ENCODE data around the gene NCAPH2.

Gene NCAPH2

DNA sequence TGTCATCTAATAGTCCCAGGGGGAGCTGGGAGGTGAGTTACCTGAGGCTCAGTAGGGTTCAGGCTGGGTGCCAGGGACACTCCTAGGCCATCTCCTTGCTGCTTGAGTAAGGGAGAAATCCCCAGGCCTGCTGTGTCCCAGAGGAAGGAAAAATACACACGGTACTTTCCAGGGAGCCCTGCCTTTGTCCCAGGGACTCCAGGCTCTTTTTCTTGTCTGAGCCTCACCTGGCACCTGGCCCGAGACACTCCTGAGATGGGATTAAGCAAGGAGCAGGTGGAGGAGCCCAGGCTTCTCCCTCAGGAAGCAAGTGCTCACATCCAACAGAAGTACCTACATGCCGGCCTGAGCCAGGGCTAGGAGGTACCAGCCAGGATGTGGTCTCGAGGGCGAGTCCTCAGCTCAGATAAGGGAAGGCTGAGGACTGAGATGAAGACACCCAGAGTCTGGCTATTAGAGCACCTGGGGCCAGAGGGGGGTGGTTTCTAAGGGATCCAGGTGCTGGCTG, 36.8 kb downstream of the NCAPH2 start:
- peak; percentile 42 for DNase-seq (ENCODE audit: low read depth)
- H3K4me3 ChIP-seq (ENCODE audit: low read depth, low read length) = no peak overlapping the region
- TF ChIP-seq, protein P1, sequence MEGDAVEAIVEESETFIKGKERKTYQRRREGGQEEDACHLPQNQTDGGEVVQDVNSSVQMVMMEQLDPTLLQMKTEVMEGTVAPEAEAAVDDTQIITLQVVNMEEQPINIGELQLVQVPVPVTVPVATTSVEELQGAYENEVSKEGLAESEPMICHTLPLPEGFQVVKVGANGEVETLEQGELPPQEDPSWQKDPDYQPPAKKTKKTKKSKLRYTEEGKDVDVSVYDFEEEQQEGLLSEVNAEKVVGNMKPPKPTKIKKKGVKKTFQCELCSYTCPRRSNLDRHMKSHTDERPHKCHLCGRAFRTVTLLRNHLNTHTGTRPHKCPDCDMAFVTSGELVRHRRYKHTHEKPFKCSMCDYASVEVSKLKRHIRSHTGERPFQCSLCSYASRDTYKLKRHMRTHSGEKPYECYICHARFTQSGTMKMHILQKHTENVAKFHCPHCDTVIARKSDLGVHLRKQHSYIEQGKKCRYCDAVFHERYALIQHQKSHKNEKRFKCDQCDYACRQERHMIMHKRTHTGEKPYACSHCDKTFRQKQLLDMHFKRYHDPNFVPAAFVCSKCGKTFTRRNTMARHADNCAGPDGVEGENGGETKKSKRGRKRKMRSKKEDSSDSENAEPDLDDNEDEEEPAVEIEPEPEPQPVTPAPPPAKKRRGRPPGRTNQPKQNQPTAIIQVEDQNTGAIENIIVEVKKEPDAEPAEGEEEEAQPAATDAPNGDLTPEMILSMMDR (IDR thresholded peaks at IDR 0.05; ENCODE audit: insufficient read depth, low read depth, low read length, missing control alignments) = no peak

DNA sequence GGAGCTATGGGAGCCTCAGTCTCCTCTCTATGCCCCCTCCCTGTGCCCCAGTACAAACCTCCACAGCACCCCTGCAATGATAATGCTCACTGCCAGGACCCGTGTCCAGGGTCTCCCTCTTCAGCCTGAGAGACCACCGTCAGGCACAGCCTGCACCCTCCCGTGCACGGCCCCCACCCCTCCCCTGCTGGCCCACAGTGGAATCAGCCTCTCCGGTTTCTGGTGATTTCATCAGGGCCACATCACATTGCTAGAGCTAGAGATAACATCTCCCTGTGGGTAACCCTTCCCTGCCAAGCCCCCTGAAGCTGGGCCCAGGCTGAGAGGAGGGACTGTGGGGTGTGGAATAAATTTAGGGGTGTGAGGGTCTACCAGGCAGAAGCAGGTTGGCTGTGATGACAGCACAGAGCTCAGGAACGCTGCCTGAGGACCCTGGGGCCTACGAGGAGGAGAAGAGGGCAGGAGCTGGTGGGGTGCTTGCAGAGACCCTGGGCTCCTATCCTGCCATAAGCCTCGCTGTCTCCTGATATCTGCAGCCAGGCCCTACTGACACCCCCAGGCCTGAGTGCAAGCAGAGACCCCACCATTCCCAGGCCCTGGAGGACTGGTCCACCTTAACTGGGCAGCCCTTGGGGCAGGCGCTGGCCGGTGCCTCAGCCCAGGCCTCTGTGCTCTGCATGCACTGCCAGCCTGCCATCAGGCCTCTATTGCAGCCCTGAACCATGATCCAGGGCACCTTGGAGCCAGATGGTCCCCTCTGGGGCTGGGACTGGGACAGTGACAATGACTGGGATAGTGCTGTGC, 37.7 kb downstream of the NCAPH2 start, which contains the start of gene KLHDC7B:
Gene KLHDC7B, plus strand, starts transcription at position 378 of the 804 bp plus-strand sequence. Its CDS starts 345 bp downstream, at position 723.
- TF ChIP-seq, protein P1 (IDR thresholded peaks at IDR 0.05; ENCODE audit: insufficient read depth, low read depth, low read length, missing control alignments) = peak; percentile 15
- DNase-seq (ENCODE audit: low read depth) = no peak
- no peak within 1 kb of the TSS for H3K4me3 ChIP-seq (ENCODE audit: low read depth, low read length)

DNA sequence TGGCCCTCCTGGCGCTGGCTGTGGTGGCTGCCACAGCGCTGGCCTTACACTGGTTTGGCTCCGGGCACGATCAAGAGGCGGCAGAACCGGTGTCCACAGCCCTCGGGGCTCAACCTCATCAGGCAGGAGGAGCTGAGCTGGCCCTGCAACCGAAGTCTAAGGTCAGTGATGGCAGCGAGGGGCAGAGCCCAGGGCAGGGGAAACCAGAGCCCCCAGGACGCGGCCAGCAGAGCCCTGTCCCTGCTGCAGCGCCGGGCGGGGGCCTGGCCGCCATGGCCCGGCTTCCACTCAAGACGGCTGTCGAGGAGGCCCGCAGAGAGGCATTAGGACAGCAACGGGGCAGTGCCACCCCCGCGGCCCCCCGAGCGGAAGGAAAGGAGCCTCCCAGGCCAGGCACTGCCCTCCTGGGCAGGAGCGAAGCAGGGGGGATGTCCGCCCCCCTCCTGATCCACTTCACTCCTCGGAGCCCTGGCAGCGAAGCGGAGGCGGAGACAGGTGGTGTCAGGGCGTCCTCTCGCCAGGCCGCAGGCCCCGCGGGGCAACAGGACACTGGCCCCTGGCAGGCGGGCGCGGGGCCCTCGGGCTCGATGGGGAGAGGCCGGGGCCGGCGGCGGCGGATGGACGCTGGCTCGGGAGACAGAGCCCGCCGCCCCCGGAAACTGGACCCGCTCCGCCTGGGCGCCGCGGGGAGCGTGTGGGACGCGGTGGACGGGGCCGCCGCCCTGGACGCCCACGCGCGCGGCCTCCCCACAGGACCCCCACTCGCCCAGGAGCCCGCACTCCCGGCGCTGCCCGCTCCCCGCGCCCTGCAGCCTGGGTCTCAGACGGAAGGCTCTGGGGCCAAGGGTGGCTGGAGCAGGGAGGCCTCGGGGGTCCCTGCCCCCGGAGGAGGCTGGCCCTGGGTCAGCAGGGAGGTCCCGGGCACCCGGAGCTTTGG, 38.6 kb downstream of the NCAPH2 start:
- TF ChIP-seq, protein P1 (IDR thresholded peaks at IDR 0.05; ENCODE audit: insufficient read depth, low read depth, low read length, missing control alignments) = no peak
- no peak for DNase-seq (ENCODE audit: low read depth)
- no peak overlapping the region for H3K4me3 ChIP-seq (ENCODE audit: low read depth, low read length)

DNA sequence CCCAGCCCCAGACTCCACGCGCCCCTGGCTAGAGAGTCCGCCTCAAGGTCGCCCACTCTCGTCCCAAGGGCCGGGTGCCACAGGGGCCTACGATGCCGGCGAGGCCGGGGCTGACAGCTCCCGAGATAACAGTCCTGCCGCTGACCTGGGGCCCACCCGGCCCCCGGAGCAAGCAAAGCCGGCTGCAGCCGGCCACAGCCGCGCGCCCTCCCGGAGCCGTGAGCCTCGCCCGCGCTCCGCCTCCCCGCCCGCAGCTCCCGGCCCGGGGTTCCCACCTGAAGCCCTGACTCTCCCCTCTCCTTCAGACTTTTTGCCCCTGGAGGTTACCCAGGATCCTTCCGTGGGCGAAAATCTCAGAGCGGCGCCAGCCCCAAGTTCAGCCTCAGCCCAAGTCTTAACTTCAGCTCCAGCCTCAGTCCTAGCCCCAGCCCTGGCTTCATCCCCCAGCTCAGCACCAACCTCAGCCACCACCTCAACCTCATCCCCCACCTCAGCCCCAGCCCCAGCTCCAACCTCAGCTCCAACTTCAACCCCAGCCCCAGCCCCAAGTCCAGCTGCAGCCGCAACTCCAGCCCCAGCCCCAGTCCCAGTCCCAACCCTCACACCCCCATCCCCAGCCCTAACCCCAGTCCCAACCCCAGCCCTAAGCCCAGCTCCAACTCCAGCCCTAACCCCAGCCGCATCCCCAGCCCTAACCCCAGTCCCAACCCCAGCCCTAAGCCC, 39.4 kb downstream of the NCAPH2 start:
- no peak for DNase-seq (ENCODE audit: low read depth)
- no peak overlapping the region for H3K4me3 ChIP-seq (ENCODE audit: low read depth, low read length)
- TF ChIP-seq, protein P1 (IDR thresholded peaks at IDR 0.05; ENCODE audit: insufficient read depth, low read depth, low read length, missing control alignments) = no peak

DNA sequence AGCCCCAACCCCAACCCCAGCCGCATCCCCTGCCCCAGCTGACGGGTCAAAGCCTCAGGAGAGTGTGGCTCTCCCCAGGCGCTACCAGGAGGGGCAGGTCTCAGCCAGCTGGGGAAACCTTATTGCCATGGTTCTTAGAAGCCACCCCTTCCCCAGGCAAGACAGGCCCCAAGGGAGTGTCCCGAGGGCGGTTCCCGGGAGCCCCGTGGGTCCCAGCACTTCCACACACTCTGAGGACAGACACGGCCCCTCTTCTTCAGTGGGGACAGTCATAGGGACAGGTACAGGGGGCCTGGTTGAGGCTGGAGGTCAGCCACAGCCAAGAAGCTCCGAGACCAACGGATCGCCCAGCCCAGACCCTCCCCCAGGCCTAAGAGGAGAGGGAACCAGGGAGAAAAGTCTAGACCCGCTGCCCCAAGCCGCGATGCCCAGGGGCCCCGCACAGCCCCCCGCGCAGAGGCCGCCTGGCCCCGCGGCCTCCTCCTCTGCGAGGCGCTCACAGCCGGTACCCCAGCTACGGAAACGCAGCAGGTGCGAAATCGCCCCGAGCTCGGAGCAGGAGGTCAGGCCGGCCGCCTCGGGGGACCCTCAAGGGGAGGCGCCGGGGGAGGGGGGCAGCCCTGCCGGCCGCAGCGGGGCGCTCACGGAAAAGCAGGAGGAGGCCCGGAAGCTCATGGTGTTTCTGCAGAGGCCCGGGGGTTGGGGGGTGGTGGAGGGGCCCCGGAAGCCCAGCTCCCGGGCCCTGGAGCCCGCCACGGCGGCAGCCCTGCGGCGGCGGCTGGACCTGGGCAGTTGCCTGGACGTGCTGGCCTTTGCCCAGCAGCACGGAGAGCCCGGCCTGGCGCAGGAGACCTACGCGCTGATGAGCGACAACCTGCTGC, 40.3 kb downstream of the NCAPH2 start:
- TF ChIP-seq, protein P1 (IDR thresholded peaks at IDR 0.05; ENCODE audit: insufficient read depth, low read depth, low read length, missing control alignments) = no peak
- H3K4me3 ChIP-seq (ENCODE audit: low read depth, low read length) = no peak overlapping the region; the same call in 1 of the 2 replicates
- no peak for DNase-seq (ENCODE audit: low read depth)

Measured in GM12865 (cell line).